ENCODE results near the gene FNDC3A.

Gene FNDC3A

GRCh38 chr13:49213997-49214916, 238.5 kb downstream of the FNDC3A start:
- DNase-seq (ENCODE audit: low read depth in 2 of 2, low spot score in 1 of 2): no peak

GRCh38 chr13:49214917-49215376, 239.2 kb downstream of the FNDC3A start:
- no peak for DNase-seq (ENCODE audit: low read depth in 2 of 2, low spot score in 1 of 2)

- no peak for DNase-seq (ENCODE audit: low read depth in 2 of 2, low spot score in 1 of 2)
Measured at GRCh38 chr13:49216334-49216733, 240.6 kb downstream of the FNDC3A start.

GRCh38 chr13:49217962-49218492, 242.3 kb downstream of the FNDC3A start:
- DNase-seq (ENCODE audit: low read depth in 2 of 2, low spot score in 1 of 2): no peak

- DNase-seq (ENCODE audit: low read depth in 2 of 2, low spot score in 1 of 2): no peak
Measured at GRCh38 chr13:49218493-49219051, 242.9 kb downstream of the FNDC3A start.

- DNase-seq (ENCODE audit: low read depth in 2 of 2, low spot score in 1 of 2): no peak
Measured at GRCh38 chr13:49219647-49220035, 243.9 kb downstream of the FNDC3A start.

- peak in 1 of 2 donors; percentile 6 for DNase-seq (ENCODE audit: low read depth in 2 of 2, low spot score in 1 of 2)
Measured at GRCh38 chr13:49220036-49220855, 244.5 kb downstream of the FNDC3A start, which contains the start of gene MLNR. Gene MLNR, plus strand, starts transcription at chr13:49220338. Its CDS starts 0 bp downstream, at chr13:49220338.

GRCh38 chr13:49220856-49221589, 245.3 kb downstream of the FNDC3A start:
- no peak for DNase-seq (ENCODE audit: low read depth in 2 of 2, low spot score in 1 of 2)

- no peak for DNase-seq (ENCODE audit: low read depth in 2 of 2, low spot score in 1 of 2)
Measured at GRCh38 chr13:49221590-49221965, 245.9 kb downstream of the FNDC3A start.

GRCh38 chr13:49225223-49226042, 249.7 kb downstream of the FNDC3A start:
- DNase-seq (ENCODE audit: low read depth in 2 of 2, low spot score in 1 of 2): no peak

- no peak for DNase-seq (ENCODE audit: low read depth in 2 of 2, low spot score in 1 of 2)
Measured at GRCh38 chr13:49226613-49227012, 250.9 kb downstream of the FNDC3A start.

GRCh38 chr13:49234741-49235140, 259.0 kb downstream of the FNDC3A start:
- DNase-seq (ENCODE audit: low read depth in 2 of 2, low spot score in 1 of 2): no peak

- no peak for DNase-seq (ENCODE audit: low read depth in 2 of 2, low spot score in 1 of 2)
Measured at GRCh38 chr13:49235856-49236431, 260.2 kb downstream of the FNDC3A start.

- no peak for DNase-seq (ENCODE audit: low read depth in 2 of 2, low spot score in 1 of 2)
Measured at GRCh38 chr13:49238621-49239020, 262.9 kb downstream of the FNDC3A start.

- DNase-seq (ENCODE audit: low read depth in 2 of 2, low spot score in 1 of 2): no peak
Measured at GRCh38 chr13:49240017-49240416, 264.3 kb downstream of the FNDC3A start.

GRCh38 chr13:49241296-49241695, 265.6 kb downstream of the FNDC3A start:
- no peak for DNase-seq (ENCODE audit: low read depth in 2 of 2, low spot score in 1 of 2)

- no peak for DNase-seq (ENCODE audit: low read depth in 2 of 2, low spot score in 1 of 2)
Measured at GRCh38 chr13:49245101-49245500, 269.4 kb downstream of the FNDC3A start.

GRCh38 chr13:49246850-49247642, 271.3 kb downstream of the FNDC3A start:
- DNase-seq (ENCODE audit: low read depth in 2 of 2, low spot score in 1 of 2): no peak

Data from stimulated activated CD8-positive, alpha-beta memory T cell treated with anti-CD3 and anti-CD28 coated beads, Interleukin-4, amount 100 ng/mL, for 4 hours (primary cell).